ENCODE results near the gene COL25A1. TPM values are rescaled to one million over a fixed set of nuclear protein-coding genes. Genes with fewer than 3 reads are reported as not detected.

COL25A1 gene
- total RNA-seq, 1 experiment from 2014 or later, result 4.2 TPM

DNA sequence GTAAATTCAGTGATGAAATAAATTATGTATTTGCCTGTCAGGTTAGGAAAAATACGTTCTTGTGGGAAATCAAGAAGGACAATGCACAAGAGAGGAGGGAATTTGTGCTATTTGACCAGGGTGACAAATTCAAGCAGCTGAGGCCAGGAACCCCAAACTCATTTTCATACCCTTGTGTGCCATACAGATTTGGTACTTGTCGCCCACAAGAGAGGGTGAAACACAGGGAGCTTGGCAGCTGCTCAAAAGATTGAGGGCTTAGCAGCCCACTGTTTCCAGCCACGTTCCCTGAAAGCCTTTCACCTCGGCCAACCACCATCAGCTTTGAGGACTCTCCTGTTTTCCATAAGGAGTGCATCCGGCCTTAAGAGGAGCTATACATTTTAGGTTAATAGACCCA lies 111.2 kb downstream of the COL25A1 start:
- no peaks in the 10 kb centered on the region for H3K79me2 ChIP-seq (ENCODE audit: insufficient read depth, low read length)
- H3K56ac ChIP-seq (ENCODE audit: insufficient read length, low read depth, low read length), result no peak overlapping the region
- H2AK5ac ChIP-seq (ENCODE audit: insufficient read length, low read length), result no peak overlapping the region
- peaks cover 14 to 23% of the 10 kb centered on the region in 2 experiments for H3K4me1 Mint-ChIP-seq
- H3K18ac ChIP-seq (ENCODE audit: insufficient read length, low read depth, low read length), result no peak overlapping the region
- no peak overlapping the region for H3K27ac ChIP-seq (ENCODE audit: insufficient read length, low read depth, low read length)
- no CpG with 5 or more reads among the region's 5 CpGs for WGBS (ENCODE audit: extremely low coverage, insufficient read length, low lambda C conversion rate)
- no peak overlapping the region for H2BK120ac ChIP-seq (ENCODE audit: low read depth, low read length, poor library complexity, severe bottlenecking)
- H4K8ac ChIP-seq (replicated peaks; ENCODE audit: insufficient read length, low read depth, low read length), result no peak overlapping the region
- no peaks in the 10 kb centered on the region for H3K9me3 Mint-ChIP-seq
- H2BK12ac ChIP-seq (ENCODE audit: insufficient read length, low read depth, low read length), result no peak overlapping the region
- H2BK15ac ChIP-seq (ENCODE audit: low read depth, low read length), result no peak overlapping the region
- H3K27ac Mint-ChIP-seq, result no peak overlapping the region
- H4K20me1 ChIP-seq (ENCODE audit: control insufficient read depth, insufficient read depth, insufficient read length), result no peaks in the 10 kb centered on the region
- H3T11ph ChIP-seq (ENCODE audit: low read length), result no peak overlapping the region
- H3K4me3 Mint-ChIP-seq, result no peak overlapping the region
- H4K91ac ChIP-seq (ENCODE audit: insufficient read length, low read depth, low read length), result no peak overlapping the region
- no peak overlapping the region for H2BK20ac ChIP-seq (ENCODE audit: low read depth, low read length, poor library complexity, severe bottlenecking)
- no peak overlapping the region for H2BK5ac ChIP-seq (ENCODE audit: insufficient read length, low read length)
- DNase-seq, result no peak
- no peaks in the 10 kb centered on the region; a peak in 1 of 7 replicates for H3K36me3 Mint-ChIP-seq (ENCODE audit: insufficient read depth in 1 of 3, low read depth in 3 of 3)
- H4K5ac ChIP-seq (ENCODE audit: insufficient read length, low read depth, low read length), result no peak overlapping the region
- no peaks in the 10 kb centered on the region for H3K79me1 ChIP-seq (ENCODE audit: insufficient read depth, low read depth, low read length, poor library complexity, severe bottlenecking)
- H3K4ac ChIP-seq (ENCODE audit: low read depth, low read length), result no peak overlapping the region
- TF ChIP-seq, protein P1, sequence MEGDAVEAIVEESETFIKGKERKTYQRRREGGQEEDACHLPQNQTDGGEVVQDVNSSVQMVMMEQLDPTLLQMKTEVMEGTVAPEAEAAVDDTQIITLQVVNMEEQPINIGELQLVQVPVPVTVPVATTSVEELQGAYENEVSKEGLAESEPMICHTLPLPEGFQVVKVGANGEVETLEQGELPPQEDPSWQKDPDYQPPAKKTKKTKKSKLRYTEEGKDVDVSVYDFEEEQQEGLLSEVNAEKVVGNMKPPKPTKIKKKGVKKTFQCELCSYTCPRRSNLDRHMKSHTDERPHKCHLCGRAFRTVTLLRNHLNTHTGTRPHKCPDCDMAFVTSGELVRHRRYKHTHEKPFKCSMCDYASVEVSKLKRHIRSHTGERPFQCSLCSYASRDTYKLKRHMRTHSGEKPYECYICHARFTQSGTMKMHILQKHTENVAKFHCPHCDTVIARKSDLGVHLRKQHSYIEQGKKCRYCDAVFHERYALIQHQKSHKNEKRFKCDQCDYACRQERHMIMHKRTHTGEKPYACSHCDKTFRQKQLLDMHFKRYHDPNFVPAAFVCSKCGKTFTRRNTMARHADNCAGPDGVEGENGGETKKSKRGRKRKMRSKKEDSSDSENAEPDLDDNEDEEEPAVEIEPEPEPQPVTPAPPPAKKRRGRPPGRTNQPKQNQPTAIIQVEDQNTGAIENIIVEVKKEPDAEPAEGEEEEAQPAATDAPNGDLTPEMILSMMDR (conservative IDR thresholded peaks at IDR 0.05), result no peak
- no peak overlapping the region for H2AFZ ChIP-seq (ENCODE audit: low read length)
- H3K14ac ChIP-seq (ENCODE audit: insufficient read depth, low read length), result no peak overlapping the region
- no peaks in the 10 kb centered on the region for H3K9me3 ChIP-seq (ENCODE audit: control insufficient read depth, low read depth, low read length)
- no peaks in the 10 kb centered on the region for H3K27me3 Mint-ChIP-seq (ENCODE audit: low read depth)
- no peak overlapping the region for H3K23ac ChIP-seq (ENCODE audit: insufficient read length, low read depth, low read length)
- H3K4me2 ChIP-seq (ENCODE audit: insufficient read depth, insufficient read length, low read length), result no peak overlapping the region
- H3K27me3 ChIP-seq (ENCODE audit: insufficient read depth, low read length), result no peaks in the 10 kb centered on the region
- H3K9ac ChIP-seq (ENCODE audit: extremely low read depth, insufficient read length, low read length), result no peak overlapping the region
- no peaks in the 10 kb centered on the region for H3K23me2 ChIP-seq (ENCODE audit: insufficient read length, low read depth, low read length, poor library complexity, severe bottlenecking)
- peaks cover 2% of the 10 kb centered on the region; the same call in 1 of the 2 replicates for H3K4me1 ChIP-seq (ENCODE audit: insufficient read depth, low read length)
